Uterus (tissue), 4 donors: ENCODE results near the gene GPR62. TPM values are rescaled to one million over a fixed set of nuclear protein-coding genes. Genes with fewer than 3 reads are reported as not detected.

Source experiments
- DNase-seq, 2 donors: peaks; one replicate each; pipeline ENCODE4 v3.0.0-alpha.2; 2019 to 2020
- H3K27ac ChIP-seq, 2 donors: fragments of 200-600 bp; sonication (generic); 1 replicate in 1 of 2; 2 replicates in 1 of 2; pipeline ENCODE4 v1.5.1; 2016 to 2018
- H3K27me3 ChIP-seq, 2 donors: fragments of 200-600 bp; sonication (generic); one replicate each; pipeline ENCODE4 v1.5.1; 2018 to 2019; ENCODE audit warnings: control low read depth in 1 of 2
- H3K36me3 ChIP-seq, 2 donors: fragments of 200-600 bp; sonication (generic); one replicate each; pipeline ENCODE4 v1.5.1; 2019; ENCODE audit warnings: control low read depth in 1 of 2
- H3K4me1 ChIP-seq, 2 donors: fragments of 200-600 bp; sonication (generic); one replicate each; pipeline ENCODE4 v1.5.1; 2018 to 2019; ENCODE audit warnings: control low read depth in 1 of 2
- H3K4me3 ChIP-seq, 2 donors: fragments of 200-600 bp; sonication (generic); 1 replicate in 1 of 2; 2 replicates in 1 of 2; pipeline ENCODE4 v1.5.1; 2018 to 2019; ENCODE audit warnings: mild to moderate bottlenecking in 1 of 2
- H3K9me3 ChIP-seq, 2 donors: fragments of 200-600 bp; sonication (generic); one replicate each; pipeline ENCODE4 v1.5.1; 2019; ENCODE audit warnings: control low read depth in 1 of 2
- POLR2A ChIP-seq, 2 donors: fragments of 450-650 bp; IDR thresholded peaks; one replicate each; pipeline ENCODE4 v1.6.1; 2016; ENCODE audit warnings: antibody characterized with exemption in 2 of 2, mild to moderate bottlenecking in 1 of 2, moderate library complexity in 1 of 2
- intact Hi-C: fragments of 100-400 bp; cut with DNase I; formaldehyde crosslinking; loops from one replicate; pipeline ENCODE4 v1.15.1; 2023; ENCODE audit warnings: low total_unique reads
- total RNA-seq, 4 donors: library from RNA; depleted of rRNA in 3 of 4; stranded (reverse); fragments of >200 nt in 3 of 4; gene quantifications; one replicate each; pipeline versions ENCODE4 v1.1.0 to v1.2.4, GENCODE V29; 2014 to 2023
- TF ChIP-seq, protein P1 (sequence below), 4 experiments: fragments of 200-600 bp in 2 of 4; fragments of 450-650 bp in 2 of 4; sonication (generic) in 2 of 4; IDR thresholded peaks; one replicate each; pipeline ENCODE4 v1.5.1; 2016 to 2019; ENCODE audit warnings: antibody characterized with exemption in 4 of 4, mild to moderate bottlenecking in 2 of 4, moderate library complexity in 1 of 4
- donor health status: DM: yes; HTN: yes; CAD: no.

GPR62 gene
- total RNA-seq, 4 donors from 2014 or later, result 0.28 to 8.2 (median 0.34) TPM; not detected in 1

- TF ChIP-seq POLR2A (IDR thresholded peaks at IDR 0.05), result no peak
- TF ChIP-seq, protein P1, sequence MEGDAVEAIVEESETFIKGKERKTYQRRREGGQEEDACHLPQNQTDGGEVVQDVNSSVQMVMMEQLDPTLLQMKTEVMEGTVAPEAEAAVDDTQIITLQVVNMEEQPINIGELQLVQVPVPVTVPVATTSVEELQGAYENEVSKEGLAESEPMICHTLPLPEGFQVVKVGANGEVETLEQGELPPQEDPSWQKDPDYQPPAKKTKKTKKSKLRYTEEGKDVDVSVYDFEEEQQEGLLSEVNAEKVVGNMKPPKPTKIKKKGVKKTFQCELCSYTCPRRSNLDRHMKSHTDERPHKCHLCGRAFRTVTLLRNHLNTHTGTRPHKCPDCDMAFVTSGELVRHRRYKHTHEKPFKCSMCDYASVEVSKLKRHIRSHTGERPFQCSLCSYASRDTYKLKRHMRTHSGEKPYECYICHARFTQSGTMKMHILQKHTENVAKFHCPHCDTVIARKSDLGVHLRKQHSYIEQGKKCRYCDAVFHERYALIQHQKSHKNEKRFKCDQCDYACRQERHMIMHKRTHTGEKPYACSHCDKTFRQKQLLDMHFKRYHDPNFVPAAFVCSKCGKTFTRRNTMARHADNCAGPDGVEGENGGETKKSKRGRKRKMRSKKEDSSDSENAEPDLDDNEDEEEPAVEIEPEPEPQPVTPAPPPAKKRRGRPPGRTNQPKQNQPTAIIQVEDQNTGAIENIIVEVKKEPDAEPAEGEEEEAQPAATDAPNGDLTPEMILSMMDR (IDR thresholded peaks at IDR 0.05), result no peak
- intact Hi-C loops, result no loop called here
- H3K27me3 ChIP-seq, result no peaks in the 10 kb centered on the region
- no peaks in the 10 kb centered on the region for H3K4me1 ChIP-seq
- H3K9me3 ChIP-seq, result no peaks in the 10 kb centered on the region
- no peaks in the 10 kb centered on the region for H3K36me3 ChIP-seq
- DNase-seq, result no peak
- H3K4me3 ChIP-seq, result no peak overlapping the region
- H3K27ac ChIP-seq, result no peak overlapping the region
Measured at GRCh38 chr3:51957520-51958205, 2.5 kb downstream of the GPR62 start.

GRCh38 chr3:51958603-51959521, 3.7 kb downstream of the GPR62 start:
- TF ChIP-seq POLR2A (IDR thresholded peaks at IDR 0.05), result no peak
- TF ChIP-seq, protein P1 (IDR thresholded peaks at IDR 0.05), result no peak
- Histone ChIP-seq H3K9me3 (no peaks in the 10 kb centered on the region), H3K4me3 (no peak overlapping the region), H3K27me3 (no peaks in the 10 kb centered on the region), H3K4me1 (no peaks in the 10 kb centered on the region), H3K27ac (no peak overlapping the region), H3K36me3 (no peaks in the 10 kb centered on the region)
- intact Hi-C loops, result no loop called here
- no peak for DNase-seq

GRCh38 chr3:51959651-51960050, 4.5 kb downstream of the GPR62 start:
- Histone ChIP-seq H3K9me3 (no peaks in the 10 kb centered on the region), H3K4me3 (no peak overlapping the region), H3K27me3 (no peaks in the 10 kb centered on the region), H3K36me3 (no peaks in the 10 kb centered on the region), H3K27ac (no peak overlapping the region), H3K4me1 (no peaks in the 10 kb centered on the region)
- intact Hi-C loops, result no loop called here
- no peak for DNase-seq
- TF ChIP-seq POLR2A (IDR thresholded peaks at IDR 0.05), result no peak
- TF ChIP-seq, protein P1 (IDR thresholded peaks at IDR 0.05), result no peak

DNA sequence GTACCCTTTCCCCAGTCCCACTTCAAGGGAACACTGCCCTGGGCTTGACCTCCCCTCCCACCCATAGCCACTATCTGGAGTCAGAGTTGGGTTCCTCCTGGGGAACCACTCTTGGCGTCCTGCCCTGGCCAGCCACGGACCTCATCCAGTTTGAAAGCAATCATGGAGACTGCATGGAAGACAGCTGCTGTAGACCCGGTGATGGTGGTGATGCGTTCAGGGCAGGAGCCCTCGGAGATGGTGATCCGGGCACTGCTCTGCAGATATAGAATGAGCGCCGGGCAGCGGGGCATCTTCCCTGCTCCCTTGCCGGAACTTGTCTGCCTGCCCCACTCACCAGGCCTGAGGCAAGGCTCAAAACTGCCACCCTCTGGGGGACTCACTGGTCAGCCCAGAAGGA, 5.2 kb downstream of the GPR62 start:
- no peak for DNase-seq
- intact Hi-C loops, result no loop called here
- Histone ChIP-seq H3K4me1 (no peaks in the 10 kb centered on the region), H3K4me3 (no peak overlapping the region), H3K36me3 (no peaks in the 10 kb centered on the region), H3K27me3 (no peaks in the 10 kb centered on the region), H3K9me3 (no peaks in the 10 kb centered on the region), H3K27ac (no peak overlapping the region)
- no peak for TF ChIP-seq POLR2A (IDR thresholded peaks at IDR 0.05)

DNA sequence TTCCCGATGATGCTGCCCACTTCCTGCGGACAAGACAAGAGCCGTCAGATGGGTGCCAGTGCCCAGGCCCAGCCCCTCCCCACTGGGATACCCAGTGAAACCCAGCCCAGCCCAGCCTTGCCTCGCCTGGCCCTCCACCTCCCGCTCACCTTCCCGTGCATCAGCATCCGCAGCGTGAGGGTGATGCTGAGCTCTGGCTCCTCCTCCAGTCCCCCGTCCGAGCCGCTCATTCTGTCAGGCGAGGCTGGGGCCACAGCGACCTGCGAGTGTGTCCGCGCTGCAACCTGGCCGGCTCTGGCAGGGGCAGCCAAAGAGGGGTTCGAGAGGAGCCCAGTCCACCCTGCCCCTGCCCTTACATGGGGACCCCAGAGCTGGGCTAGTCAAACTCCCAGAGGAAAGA, 5.8 kb downstream of the GPR62 start:
- Histone ChIP-seq H3K4me3 (no peak overlapping the region), H3K9me3 (no peaks in the 10 kb centered on the region), H3K27ac (no peak overlapping the region), H3K4me1 (peaks cover 0 to 4% of the 10 kb centered on the region in 2 donors), H3K36me3 (no peaks in the 10 kb centered on the region), H3K27me3 (no peaks in the 10 kb centered on the region)
- intact Hi-C loops, result no loop called here
- DNase-seq, result no peak
- TF ChIP-seq, protein P1 (IDR thresholded peaks at IDR 0.05), result no peak
- TF ChIP-seq POLR2A (IDR thresholded peaks at IDR 0.05), result no peak
